Right lobe of liver (tissue), 4 donors: ENCODE measurements around the gene PRDM1.

Experiments used
- CTCF ChIP-seq, 4 donors: fragments of 200-600 bp in 3 of 4; fragments of 450-650 bp in 1 of 4; IDR thresholded peaks; one replicate each; pipeline versions ENCODE4 v1.5.1 to v1.8.0; 2016 to 2022; ENCODE audit warnings: antibody characterized with exemption in 4 of 4, mild to moderate bottlenecking in 2 of 4
- POLR2A ChIP-seq: fragments of 450-650 bp; IDR thresholded peaks from one replicate; pipeline ENCODE4 v1.6.1; 2017; ENCODE audit warnings: antibody characterized with exemption, mild to moderate bottlenecking
- donor health status: DM: no; HTN: no; CAD: no.
- donor health status: DM: no; HTN: no; CAD: no.
- donor health status: DM: no; HTN: yes; CAD: no.

GRCh38 chr6:106145144-106145543, 59.0 kb downstream of the PRDM1 start:
- TF ChIP-seq POLR2A (no peak), CTCF (IDR thresholded peaks at IDR 0.05) (no peak)
